ENCODE results near the gene EFCC1.

DNA sequence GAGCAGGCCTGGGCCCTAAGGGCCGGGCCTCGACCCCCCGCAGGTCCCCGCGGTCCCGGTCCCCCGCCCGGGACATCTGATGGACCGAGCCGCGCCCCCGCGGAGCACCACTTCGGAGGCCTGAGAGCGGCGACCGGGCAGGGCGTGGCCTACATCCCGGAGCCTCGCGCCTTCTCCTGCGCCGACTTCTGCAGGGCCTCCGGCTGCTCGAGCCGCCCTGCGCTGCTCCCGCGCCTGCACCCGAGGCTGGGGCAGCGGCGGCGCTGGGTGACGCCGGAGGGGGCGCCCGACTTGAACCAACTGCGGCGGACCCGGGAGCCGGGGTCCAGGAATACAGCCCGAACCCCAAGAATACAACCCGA, 44.6 kb downstream of the EFCC1 start:
- TF ChIP-seq POLR2A (IDR thresholded peaks at IDR 0.05) (no peak), EP300 (IDR thresholded peaks at IDR 0.05) (no peak)
- TF ChIP-seq, protein P1, sequence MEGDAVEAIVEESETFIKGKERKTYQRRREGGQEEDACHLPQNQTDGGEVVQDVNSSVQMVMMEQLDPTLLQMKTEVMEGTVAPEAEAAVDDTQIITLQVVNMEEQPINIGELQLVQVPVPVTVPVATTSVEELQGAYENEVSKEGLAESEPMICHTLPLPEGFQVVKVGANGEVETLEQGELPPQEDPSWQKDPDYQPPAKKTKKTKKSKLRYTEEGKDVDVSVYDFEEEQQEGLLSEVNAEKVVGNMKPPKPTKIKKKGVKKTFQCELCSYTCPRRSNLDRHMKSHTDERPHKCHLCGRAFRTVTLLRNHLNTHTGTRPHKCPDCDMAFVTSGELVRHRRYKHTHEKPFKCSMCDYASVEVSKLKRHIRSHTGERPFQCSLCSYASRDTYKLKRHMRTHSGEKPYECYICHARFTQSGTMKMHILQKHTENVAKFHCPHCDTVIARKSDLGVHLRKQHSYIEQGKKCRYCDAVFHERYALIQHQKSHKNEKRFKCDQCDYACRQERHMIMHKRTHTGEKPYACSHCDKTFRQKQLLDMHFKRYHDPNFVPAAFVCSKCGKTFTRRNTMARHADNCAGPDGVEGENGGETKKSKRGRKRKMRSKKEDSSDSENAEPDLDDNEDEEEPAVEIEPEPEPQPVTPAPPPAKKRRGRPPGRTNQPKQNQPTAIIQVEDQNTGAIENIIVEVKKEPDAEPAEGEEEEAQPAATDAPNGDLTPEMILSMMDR (IDR thresholded peaks at IDR 0.05) = no peak

Measured in sigmoid colon (tissue), 4 donors.